CD4-positive, alpha-beta T cell treated with Interleukin-2 at 100 ng/mL for 4 hours (primary cell): ENCODE measurements around the gene CDAN1.

Experiments used
- DNase-seq: peaks from one replicate; pipeline ENCODE4 v3.0.0-alpha.2; 2020; ENCODE audit warnings: low spot score

Gene CDAN1

GRCh38 chr15:42735382-42736165 lies 1.4 kb downstream of the CDAN1 start:
- no peak for DNase-seq

DNA sequence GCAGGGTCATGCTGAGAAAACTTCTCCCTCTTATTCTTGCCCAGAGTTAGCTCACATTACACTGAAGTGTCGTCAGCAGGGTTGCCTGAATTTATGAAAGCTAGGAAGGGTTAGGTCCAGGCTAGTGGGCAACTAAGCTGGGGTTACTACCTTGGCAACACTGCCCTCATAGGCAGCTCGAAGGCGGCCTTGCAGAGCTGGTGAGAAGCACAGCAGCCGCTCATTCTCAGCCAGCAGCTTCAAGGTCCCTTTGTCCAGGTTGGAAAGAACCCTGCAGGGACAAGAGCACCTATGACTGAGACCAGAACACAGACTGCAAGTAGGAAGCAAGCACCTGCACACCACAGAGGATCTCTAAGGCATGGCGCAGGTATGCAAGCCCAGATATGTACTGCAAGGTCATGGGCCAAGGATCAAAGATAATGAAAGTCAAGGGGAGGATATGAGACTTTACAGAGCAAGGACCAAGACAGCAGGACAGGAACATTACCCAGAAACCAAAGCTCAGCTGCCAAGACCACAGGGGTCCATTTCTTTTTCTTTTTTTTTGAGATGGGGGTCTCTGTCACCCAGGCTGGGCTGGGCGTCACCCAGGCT lies 2.8 kb downstream of the CDAN1 start:
- DNase-seq = no peak

DNA sequence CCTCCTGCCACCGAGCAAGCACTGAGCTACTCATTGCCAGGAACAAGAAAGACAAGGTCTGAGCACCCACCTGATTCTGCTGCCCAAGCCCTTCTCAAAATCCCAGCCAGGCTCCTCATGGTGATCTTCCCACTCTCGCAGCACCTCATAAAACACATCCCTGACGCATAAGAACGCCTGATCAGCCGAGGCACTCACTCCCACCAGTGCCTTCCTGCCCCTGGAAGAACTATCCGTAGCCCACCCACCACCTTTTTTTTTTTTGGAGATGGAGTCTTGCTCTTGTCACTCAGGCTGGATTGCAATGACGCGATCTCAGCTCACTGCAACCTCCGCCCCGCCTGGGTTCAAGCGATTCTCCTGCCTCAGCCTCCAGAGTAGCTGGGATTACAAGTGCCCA lies 3.9 kb downstream of the CDAN1 start:
- DNase-seq = no peak

GRCh38 chr15:42732095-42732827 lies 4.7 kb downstream of the CDAN1 start:
- DNase-seq = no peak

GRCh38 chr15:42731461-42731860 lies 5.5 kb downstream of the CDAN1 start:
- no peak for DNase-seq

- DNase-seq = no peak
Observed at GRCh38 chr15:42730536-42730935, 6.4 kb downstream of the CDAN1 start.

GRCh38 chr15:42730135-42730534 lies 6.8 kb downstream of the CDAN1 start:
- no peak for DNase-seq

DNA sequence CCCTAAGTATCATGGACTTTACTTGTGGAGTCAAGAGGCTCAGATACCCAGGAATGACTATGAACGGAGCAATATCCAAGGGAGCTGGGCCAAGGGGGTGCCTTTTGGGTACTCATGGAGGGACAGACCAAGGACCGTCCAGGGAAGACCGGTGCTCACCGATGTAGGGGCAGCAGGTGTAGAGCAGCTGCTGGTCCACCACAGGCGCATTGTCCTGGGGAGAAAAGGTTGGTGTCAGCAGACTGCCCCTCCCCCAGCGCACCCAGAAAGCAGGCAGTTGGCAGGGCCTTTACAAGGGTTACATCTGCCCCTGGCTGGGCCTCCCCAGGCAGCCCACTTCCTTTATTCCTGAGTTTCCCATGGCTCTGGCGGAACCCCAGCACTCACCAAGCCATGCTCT lies 7.5 kb downstream of the CDAN1 start:
- DNase-seq = no peak

DNA sequence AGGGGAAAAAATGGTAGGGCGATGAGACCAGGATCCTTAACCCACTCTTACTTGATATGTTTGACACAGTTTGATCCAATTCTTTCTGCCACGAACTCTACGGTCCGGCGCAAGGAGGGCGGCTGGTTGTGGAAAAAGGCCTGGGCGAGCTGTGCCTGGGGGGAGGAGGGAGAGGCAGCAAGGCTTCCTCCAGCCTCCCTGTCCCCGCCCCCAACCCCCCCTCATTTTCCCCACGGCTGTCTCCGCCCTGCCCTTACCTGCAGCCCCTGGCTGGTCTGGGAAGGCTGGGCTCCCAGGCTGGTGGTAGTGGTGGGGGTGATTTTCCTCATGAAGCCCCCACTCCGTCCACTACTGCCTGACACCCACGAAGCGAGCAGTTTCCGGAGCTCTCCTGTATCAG lies 8.0 kb downstream of the CDAN1 start:
- DNase-seq = no peak

DNA sequence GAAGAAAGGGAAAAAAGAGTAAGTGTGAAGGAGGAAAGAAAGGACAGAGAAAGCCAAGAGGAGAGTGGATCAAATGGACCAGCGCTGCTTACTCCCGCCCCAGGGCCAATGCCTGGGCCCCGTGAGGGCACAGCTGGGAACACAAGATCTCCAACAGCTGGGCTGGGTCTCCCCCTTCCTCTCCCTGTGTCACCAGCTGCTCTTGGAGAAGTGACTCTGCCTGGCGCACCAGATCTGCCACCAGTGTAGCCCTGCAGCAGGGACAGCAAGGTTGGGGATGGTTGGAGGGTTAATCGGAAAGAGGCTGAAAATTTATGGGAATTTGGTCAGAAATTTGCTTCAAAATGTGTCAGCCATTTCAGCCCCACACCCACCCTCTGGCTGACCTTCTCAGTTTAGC lies 8.4 kb downstream of the CDAN1 start:
- no peak for DNase-seq

- no peak for DNase-seq
Observed at GRCh38 chr15:42727750-42728381, 9.1 kb downstream of the CDAN1 start.

GRCh38 chr15:42726114-42726513 lies 10.8 kb downstream of the CDAN1 start:
- DNase-seq = no peak

DNA sequence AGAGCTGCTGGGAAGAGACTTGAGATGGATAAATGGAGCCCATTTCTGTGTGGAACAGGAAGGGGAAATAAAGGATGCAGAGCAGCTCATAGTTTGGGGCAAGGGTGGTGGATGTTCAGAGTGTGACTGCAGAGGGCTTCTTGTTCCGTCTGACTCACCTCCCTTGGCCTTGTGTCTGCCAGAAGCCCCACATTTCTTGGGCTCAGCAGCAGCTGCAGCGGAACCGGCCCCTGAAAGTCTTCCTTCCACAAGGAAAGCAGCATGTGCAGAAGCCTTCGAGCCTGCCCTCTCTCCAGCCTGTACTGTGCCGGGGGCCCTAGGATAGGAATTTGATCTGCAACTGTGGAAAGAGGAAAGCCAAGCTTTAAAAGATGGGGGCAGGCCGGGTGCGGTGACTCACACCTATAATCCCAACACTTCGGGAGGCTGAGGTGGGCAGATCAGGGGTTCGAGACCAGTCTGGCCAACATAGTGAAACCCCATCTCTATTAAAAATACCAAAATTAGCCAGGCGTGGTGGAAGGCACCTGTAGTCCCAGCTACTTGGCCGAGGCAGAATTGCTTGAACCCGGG lies 11.5 kb downstream of the CDAN1 start:
- no peak for DNase-seq

DNA sequence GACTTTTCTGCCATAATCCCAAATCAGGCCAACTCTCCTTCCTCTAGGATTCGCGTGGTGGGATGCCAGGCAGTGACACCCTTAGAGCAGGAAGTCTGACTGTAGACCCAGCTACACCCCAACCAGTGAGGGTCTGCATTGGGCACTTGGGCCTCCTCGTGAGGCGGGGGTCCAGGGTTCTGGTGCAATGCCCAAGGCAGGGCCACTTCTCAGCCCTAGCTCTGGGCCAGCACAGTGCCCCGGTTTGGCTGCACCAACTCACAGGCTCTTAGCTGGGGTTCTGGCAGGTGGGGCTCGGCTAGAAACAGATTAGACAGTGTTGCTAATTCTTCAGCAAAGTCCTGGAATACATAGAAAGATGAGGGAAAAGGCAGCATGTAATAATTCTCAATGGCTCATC lies 12.7 kb downstream of the CDAN1 start:
- DNase-seq = no peak

- no peak for DNase-seq
Observed at GRCh38 chr15:42723068-42723467, 13.9 kb downstream of the CDAN1 start.

DNA sequence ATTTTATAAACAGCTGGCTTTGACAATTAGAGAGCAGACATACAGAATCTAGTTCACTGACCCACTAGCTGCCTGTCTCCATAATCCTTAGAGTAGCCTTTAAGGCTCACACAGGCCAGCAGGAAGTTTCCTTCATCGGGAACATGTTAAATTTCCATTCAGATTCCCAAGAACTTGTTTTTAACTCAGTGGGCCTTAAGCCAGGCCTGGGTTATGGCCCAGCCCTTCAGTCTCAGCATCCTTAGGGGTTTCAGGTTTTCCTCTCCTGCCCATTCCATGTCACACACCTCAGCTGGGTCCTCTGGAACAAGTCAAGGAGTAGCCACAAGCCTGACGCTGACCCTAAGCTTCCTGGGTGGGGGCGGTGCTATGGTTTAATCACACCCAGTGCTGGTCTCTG lies 15.0 kb downstream of the CDAN1 start:
- DNase-seq = no peak

DNA sequence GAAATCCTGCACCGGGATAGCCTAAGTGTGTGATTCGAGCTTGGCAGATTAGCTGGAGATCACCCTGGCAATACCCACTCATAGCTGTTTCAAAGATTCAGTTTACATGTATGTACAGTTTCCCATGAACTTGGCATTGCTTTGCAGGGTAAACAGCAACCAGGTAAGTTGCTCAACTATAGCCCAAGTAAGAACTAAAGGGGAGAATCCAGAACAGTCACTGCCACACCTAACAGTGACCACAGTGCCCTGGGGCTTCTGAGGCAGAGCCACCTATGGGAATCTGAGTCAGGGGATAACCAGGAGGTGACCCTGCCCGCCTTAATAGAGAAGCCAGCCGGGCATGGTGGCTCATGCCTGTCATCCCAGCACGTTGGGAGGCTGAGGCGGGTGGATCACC lies 15.9 kb downstream of the CDAN1 start:
- DNase-seq = no peak

DNA sequence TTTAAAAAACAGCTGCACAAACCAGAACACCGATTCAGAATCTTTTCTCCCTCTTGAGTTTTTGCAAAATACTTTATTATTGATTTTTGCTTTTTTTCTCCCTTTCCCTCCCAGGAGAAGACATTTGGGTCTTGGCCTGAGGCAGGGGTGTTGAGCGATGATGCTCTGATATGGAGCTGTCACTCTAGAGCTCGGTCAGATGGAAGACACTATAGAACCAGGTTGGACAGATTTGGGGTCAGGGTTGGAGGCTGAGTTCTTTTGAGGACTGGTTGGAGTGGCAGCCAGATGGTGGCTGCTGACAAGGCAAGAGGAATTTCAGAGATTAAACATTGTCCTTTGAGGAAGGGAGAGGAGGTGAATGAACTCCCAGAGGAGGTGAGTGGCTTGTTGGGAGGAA lies 16.9 kb downstream of the CDAN1 start:
- no peak for DNase-seq

DNA sequence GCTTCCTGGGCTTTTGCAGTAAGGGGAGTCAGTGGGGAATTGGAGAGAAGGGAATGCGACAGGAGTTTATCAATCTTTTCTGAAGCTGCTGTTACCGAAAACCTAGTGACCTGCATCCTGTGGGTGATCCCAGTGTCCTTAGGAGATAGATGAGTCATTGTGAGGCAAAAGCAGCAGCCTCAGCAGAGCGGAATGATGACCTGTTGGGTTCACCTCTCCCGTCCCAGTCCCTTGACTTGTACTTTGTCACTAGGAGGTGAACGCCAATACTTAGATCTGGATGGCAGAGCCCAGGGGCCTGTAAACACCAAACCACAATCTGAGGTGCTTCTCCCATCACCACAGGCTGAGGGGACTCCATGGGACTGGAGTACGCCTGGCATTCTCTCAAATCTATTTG lies 17.9 kb downstream of the CDAN1 start:
- DNase-seq = no peak

DNA sequence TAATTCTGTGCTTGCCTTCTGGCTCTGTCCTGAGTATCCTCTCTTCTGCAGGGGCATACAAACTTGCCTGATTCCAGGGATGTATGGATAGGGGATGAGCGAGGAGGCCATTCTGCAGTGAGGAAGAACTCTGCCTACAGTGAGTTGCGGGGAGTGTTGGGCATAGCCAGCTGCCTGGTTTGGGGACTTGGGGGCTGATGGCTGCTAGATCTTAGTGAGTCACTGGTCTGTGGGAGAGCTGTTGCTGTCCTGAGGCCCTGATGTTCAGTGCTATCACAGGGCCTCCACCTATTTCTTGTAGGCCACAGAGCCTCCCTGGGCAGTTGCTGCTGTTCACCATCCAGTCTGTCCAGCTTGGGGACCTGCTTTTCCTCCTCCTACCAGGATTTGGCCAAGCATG lies 20.3 kb downstream of the CDAN1 start:
- DNase-seq = no peak

DNA sequence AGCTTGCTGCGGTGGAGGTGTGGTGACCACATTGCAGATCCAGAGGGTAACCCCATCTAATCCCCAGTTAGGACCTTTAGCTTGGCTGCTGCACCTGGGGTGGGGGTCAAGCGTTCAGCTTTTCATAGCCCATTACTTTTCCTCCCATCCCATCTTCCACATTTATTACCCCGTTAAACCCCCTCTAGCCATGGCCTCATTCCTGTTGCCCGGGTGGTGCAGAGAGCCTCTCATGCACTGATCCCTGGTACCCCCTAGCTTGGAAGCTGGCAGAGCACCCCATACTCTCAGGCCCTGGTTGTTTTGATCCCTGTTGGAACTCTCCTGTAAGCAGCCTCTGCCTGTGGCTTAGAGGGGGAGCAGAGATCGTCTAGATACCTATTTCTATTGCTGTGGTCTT lies 20.8 kb downstream of the CDAN1 start:
- no peak for DNase-seq

DNA sequence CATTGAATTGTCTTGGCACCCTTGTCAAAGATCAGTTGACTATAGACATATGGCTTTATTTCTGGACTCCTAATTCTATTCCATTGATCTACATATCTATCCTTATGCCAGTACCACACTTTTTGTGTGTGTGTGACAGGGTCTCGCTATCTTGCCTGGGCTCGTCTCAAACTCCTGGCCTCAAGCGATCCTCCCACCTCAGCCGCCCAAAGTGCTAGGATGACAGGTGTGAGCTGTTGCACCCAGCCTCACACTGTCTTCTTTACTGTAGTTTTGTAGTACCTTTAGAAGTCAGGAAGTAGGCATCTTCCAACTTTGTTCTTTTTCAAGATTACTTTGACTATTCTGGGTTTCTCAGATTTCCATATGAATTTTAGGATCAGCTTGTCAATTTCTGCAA lies 24.3 kb downstream of the CDAN1 start:
- no peak for DNase-seq

DNA sequence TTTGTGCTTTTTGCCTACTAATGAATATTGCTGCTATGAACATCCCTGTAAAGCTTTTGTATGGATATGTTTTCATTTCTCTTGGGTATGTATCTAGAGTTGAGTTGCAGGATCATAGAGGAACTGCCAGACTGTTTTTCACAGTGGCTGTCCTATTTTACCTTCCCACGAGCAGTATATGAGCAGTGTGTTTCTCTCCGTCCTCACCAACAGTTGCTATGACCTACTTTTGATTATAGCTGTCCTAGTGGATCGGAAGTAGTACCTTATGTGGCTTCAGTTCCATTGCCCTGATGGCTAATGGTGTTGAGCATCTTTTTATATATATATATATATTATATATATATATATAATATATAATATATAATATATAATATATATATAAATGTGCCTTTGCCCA lies 25.2 kb downstream of the CDAN1 start:
- DNase-seq = no peak
